Measurements from ENCODE around the gene CCNJL.

CCNJL gene

DNA sequence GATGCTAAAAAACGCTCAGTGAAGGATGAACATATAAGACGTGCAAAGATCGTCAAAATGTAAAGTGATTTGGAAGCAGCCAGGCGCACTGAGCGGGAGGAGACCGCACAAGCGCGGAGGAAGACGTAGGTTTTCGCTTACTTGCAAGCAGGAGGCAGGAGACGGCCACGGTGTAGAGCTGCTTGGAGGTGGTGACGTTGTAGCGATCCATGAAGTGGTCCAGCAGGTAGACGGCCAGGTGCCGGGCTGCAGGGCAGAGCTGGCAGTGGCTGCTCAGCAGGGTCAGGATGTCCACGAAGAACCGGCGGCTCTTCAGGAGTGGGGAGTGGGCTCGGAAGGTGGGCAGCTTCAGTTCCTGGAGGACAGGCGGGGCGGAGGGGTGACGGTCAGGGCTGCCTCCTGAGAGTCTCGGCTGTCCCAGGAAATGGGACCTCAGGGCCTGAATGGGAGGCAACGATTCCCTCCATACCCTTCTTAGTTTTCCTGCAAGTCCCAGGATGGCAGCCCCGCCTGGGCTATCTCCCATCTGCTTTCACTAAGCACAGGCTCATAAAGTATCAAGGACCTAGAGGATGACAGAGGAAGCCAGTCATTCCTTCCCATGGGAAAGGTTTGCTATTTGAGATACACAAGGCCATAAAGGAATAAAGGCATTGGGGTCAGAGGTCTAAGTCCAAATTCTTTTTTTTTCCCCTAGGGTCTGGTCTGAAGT is 31.8 kb downstream of the CCNJL start:
- no peaks in the 10 kb centered on the region for H3K9me3 Mint-ChIP-seq
- DNase-seq (ENCODE audit: low spot score in 2 of 2) (no peak), ATAC-seq (replicated peaks; ENCODE audit: extremely low read depth, poor library complexity, severe bottlenecking) (no peak)
- no peak overlapping the region for H3K27ac Mint-ChIP-seq (ENCODE audit: low read depth)
- no peaks in the 10 kb centered on the region for H3K36me3 Mint-ChIP-seq (ENCODE audit: insufficient read depth)
- no peak overlapping the region for H3K4me3 Mint-ChIP-seq
- H3K27me3 Mint-ChIP-seq: peaks cover 7% of the 10 kb centered on the region
- H3K4me1 Mint-ChIP-seq: no peaks in the 10 kb centered on the region

DNA sequence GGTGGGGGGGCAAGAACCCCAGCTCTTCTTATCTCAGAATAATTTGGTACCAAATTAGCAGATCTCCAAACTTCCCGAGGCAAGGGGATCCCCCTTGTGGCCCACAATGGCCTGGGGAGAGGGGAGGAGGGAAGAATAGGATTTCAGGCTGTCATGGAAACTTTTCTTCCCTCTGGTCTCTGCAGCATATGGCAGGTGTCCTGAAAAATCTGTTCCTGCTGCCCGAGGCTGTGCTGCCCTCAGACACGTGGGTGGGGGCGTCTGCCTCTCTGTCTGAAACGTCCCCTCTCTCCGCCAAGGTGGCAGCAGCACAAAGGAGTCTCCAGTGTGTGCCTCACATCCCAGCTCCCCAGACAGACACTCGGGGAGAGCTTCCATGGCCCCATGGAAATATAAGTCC is 34.0 kb downstream of the CCNJL start:
- H3K4me3 Mint-ChIP-seq: no peak overlapping the region
- no peaks in the 10 kb centered on the region for H3K9me3 Mint-ChIP-seq
- H3K27me3 Mint-ChIP-seq: no peaks in the 10 kb centered on the region

DNA sequence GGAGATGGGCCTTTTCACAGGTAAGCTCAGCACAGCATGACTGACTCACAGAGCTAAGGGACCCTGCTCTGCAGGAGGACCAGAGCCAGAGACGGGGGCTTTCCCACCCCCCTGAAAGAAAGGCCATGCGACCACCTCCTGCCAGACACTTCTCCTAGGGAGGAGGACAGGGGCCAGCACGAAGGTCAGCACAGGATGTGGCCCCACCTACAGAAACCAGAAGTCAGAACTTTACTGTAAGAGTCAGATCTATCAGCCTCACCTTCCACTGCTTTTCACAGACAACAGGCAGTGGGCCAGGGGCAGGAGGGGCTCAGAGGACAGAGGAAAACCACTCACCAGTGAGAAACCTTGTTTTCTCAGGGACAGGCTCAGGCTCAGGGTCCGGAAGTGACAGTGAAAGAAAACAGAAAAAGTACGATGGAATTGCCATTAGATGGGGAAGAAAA is 37.9 kb downstream of the CCNJL start:
- peaks cover 5% of the 10 kb centered on the region for H3K4me1 Mint-ChIP-seq
- no peaks in the 10 kb centered on the region for H3K9me3 Mint-ChIP-seq
- no peaks in the 10 kb centered on the region for H3K27me3 Mint-ChIP-seq
- H3K36me3 Mint-ChIP-seq (ENCODE audit: insufficient read depth): no peaks in the 10 kb centered on the region
- H3K4me3 Mint-ChIP-seq: no peak overlapping the region
- H3K27ac Mint-ChIP-seq (ENCODE audit: low read depth): no peak overlapping the region
- DNase-seq (ENCODE audit: low spot score in 2 of 2) (no peak), ATAC-seq (replicated peaks; ENCODE audit: extremely low read depth, poor library complexity, severe bottlenecking) (no peak)

More for the DNA sequence above, 34.0 kb downstream of the CCNJL start:
- H3K27ac Mint-ChIP-seq (ENCODE audit: low read depth): no peak overlapping the region
- H3K36me3 Mint-ChIP-seq (ENCODE audit: insufficient read depth): no peaks in the 10 kb centered on the region
- H3K4me1 Mint-ChIP-seq: peaks cover 5% of the 10 kb centered on the region
- DNase-seq (ENCODE audit: low spot score in 2 of 2) (no peak), ATAC-seq (replicated peaks; ENCODE audit: extremely low read depth, poor library complexity, severe bottlenecking) (no peak)

DNA sequence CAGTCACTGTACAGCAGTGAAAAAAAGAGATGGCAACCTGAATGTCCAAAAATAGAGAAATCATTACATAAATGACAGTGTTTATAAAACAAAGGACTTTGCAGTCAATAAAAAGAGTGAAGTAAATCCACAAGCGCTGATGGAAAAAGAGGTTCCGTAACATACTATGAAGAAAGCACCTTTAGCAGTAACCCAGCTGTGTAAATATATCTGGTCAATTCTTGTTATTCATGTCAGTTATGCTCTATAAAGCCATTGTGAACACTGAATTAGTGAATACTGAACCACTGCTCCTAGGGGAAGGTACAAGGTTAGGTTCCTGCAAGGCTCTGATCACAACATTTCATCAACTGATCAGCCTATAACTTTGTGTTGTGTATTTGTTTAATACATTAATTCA is 39.5 kb downstream of the CCNJL start:
- Mint-ChIP-seq H3K36me3 (ENCODE audit: insufficient read depth) (no peaks in the 10 kb centered on the region), H3K9me3 (no peaks in the 10 kb centered on the region), H3K4me3 (no peak overlapping the region), H3K27me3 (peaks cover 9% of the 10 kb centered on the region), H3K4me1 (peaks cover 5% of the 10 kb centered on the region), H3K27ac (ENCODE audit: low read depth) (no peak overlapping the region)
- no peak for DNase-seq (ENCODE audit: low spot score in 2 of 2)
- ATAC-seq (replicated peaks; ENCODE audit: extremely low read depth, poor library complexity, severe bottlenecking): no peak

GRCh38 chr5:160272264-160272663 is 40.1 kb downstream of the CCNJL start:
- Mint-ChIP-seq H3K9me3 (no peaks in the 10 kb centered on the region), H3K36me3 (ENCODE audit: insufficient read depth) (no peaks in the 10 kb centered on the region), H3K27me3 (peaks cover 11% of the 10 kb centered on the region), H3K27ac (ENCODE audit: low read depth) (no peak overlapping the region), H3K4me3 (no peak overlapping the region), H3K4me1 (peaks cover 5% of the 10 kb centered on the region)
- no peak for DNase-seq (ENCODE audit: low spot score in 2 of 2)
- ATAC-seq (replicated peaks; ENCODE audit: extremely low read depth, poor library complexity, severe bottlenecking): no peak

- ATAC-seq (replicated peaks; ENCODE audit: extremely low read depth, poor library complexity, severe bottlenecking) (no peak), DNase-seq (ENCODE audit: low spot score in 2 of 2) (no peak)
- Mint-ChIP-seq H3K36me3 (ENCODE audit: insufficient read depth) (no peaks in the 10 kb centered on the region), H3K27me3 (peaks cover 11% of the 10 kb centered on the region), H3K4me3 (no peak overlapping the region), H3K9me3 (no peaks in the 10 kb centered on the region), H3K4me1 (peaks cover 5% of the 10 kb centered on the region), H3K27ac (ENCODE audit: low read depth) (no peak overlapping the region)
Observed at GRCh38 chr5:160271836-160272235, 40.5 kb downstream of the CCNJL start.

DNA sequence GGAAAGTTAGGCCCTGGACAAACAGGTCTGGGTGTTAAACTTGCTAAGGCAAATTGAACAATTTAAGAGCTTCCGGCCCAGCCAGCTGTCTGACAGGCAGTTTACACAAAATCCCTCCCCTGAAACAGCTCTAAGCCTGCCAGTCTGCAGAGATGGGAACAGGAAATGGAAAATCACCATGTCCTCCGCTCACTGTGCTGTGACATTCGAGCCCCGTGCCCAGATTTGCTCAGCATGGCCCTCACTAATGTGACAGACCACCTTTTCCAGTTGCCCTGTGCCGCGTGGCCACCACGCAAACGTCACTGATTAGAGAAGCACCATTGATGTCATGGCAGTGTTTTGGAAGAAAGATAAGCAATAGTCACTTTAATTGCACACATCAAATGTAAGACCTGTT is 41.0 kb downstream of the CCNJL start:
- Mint-ChIP-seq H3K27ac (ENCODE audit: low read depth) (no peak overlapping the region), H3K9me3 (no peaks in the 10 kb centered on the region), H3K4me3 (no peak overlapping the region), H3K4me1 (peaks cover 5% of the 10 kb centered on the region), H3K27me3 (peaks cover 15% of the 10 kb centered on the region), H3K36me3 (ENCODE audit: insufficient read depth) (no peaks in the 10 kb centered on the region)
- ATAC-seq (replicated peaks; ENCODE audit: extremely low read depth, poor library complexity, severe bottlenecking) (no peak), DNase-seq (ENCODE audit: low spot score in 2 of 2) (no peak)

DNA sequence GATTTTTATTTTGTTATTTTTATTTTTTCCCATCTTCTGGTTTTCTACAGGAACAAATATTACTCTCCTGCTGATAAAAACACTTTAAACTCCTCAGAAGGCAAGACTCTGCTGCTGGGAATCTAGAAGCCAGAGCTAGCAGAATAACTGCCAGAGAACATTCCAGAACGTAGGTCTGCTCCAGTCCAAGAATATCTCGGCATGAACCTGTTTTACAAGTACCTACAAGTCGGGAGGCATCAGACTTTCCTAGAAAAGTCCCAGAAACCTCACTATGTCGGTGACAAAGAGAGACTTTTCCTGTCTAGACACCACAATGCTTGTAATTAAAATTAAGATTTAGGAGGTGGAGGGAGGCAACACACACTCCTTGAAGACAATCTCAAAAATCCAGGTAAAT is 41.7 kb downstream of the CCNJL start:
- H3K27ac Mint-ChIP-seq (ENCODE audit: low read depth): no peak overlapping the region
- no peaks in the 10 kb centered on the region for H3K36me3 Mint-ChIP-seq (ENCODE audit: insufficient read depth)
- H3K4me3 Mint-ChIP-seq: no peak overlapping the region
- no peak for ATAC-seq (replicated peaks; ENCODE audit: extremely low read depth, poor library complexity, severe bottlenecking)
- peaks cover 5% of the 10 kb centered on the region for H3K4me1 Mint-ChIP-seq
- no peak for DNase-seq (ENCODE audit: low spot score in 2 of 2)
- H3K9me3 Mint-ChIP-seq: no peaks in the 10 kb centered on the region
- H3K27me3 Mint-ChIP-seq: peaks cover 22% of the 10 kb centered on the region

DNA sequence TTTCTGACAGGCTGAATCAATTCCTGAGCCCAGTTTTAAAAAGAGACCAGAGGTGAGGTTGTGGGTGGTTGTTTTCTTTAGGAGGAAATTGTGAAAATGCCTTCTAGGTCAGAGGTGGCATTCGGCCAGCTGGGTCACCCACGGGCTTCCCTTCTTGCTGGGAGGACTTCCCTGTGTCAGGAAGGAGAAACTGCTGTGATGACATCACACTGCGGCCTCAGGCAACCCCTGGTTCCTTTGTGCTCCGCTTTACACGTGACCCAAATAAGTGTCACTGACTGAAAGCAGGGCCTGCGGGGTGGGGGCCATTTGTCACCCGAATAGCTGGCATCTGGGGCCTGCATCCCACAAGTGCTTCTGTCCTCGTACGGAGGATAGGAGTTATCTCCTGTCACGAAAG is 43.3 kb downstream of the CCNJL start:
- Mint-ChIP-seq H3K4me1 (no peaks in the 10 kb centered on the region), H3K27ac (ENCODE audit: low read depth) (no peak overlapping the region), H3K27me3 (peaks cover 25% of the 10 kb centered on the region), H3K4me3 (no peak overlapping the region), H3K36me3 (ENCODE audit: insufficient read depth) (no peaks in the 10 kb centered on the region), H3K9me3 (no peaks in the 10 kb centered on the region)
- DNase-seq (ENCODE audit: low spot score in 2 of 2) (no peak), ATAC-seq (replicated peaks; ENCODE audit: extremely low read depth, poor library complexity, severe bottlenecking) (no peak)

- Mint-ChIP-seq H3K9me3 (no peaks in the 10 kb centered on the region), H3K4me1 (no peaks in the 10 kb centered on the region), H3K4me3 (no peak overlapping the region), H3K27ac (ENCODE audit: low read depth) (no peak overlapping the region), H3K36me3 (ENCODE audit: insufficient read depth) (no peaks in the 10 kb centered on the region), H3K27me3 (peaks cover 34% of the 10 kb centered on the region)
- ATAC-seq (replicated peaks; ENCODE audit: extremely low read depth, poor library complexity, severe bottlenecking): no peak
- DNase-seq (ENCODE audit: low spot score in 2 of 2): no peak
Observed at GRCh38 chr5:160268121-160268520, 44.2 kb downstream of the CCNJL start.

- Mint-ChIP-seq H3K27me3 (peaks cover 47% of the 10 kb centered on the region), H3K9me3 (no peaks in the 10 kb centered on the region), H3K27ac (ENCODE audit: low read depth) (no peak overlapping the region), H3K36me3 (ENCODE audit: insufficient read depth) (no peaks in the 10 kb centered on the region), H3K4me3 (no peak overlapping the region), H3K4me1 (no peaks in the 10 kb centered on the region)
- no peak for DNase-seq (ENCODE audit: low spot score in 2 of 2)
- no peak for ATAC-seq (replicated peaks; ENCODE audit: extremely low read depth, poor library complexity, severe bottlenecking)
Observed at GRCh38 chr5:160266752-160267345, 45.5 kb downstream of the CCNJL start.

- DNase-seq (ENCODE audit: low spot score in 2 of 2) (no peak), ATAC-seq (replicated peaks; ENCODE audit: extremely low read depth, poor library complexity, severe bottlenecking) (no peak)
- no peaks in the 10 kb centered on the region for H3K36me3 Mint-ChIP-seq (ENCODE audit: insufficient read depth)
- H3K27me3 Mint-ChIP-seq: peaks cover 55% of the 10 kb centered on the region
- H3K9me3 Mint-ChIP-seq: no peaks in the 10 kb centered on the region
- no peaks in the 10 kb centered on the region for H3K4me1 Mint-ChIP-seq
- no peak overlapping the region for H3K4me3 Mint-ChIP-seq
- H3K27ac Mint-ChIP-seq (ENCODE audit: low read depth): no peak overlapping the region
Observed at GRCh38 chr5:160266044-160266443, 46.3 kb downstream of the CCNJL start.

GRCh38 chr5:160263326-160263855 is 49.0 kb downstream of the CCNJL start:
- DNase-seq (ENCODE audit: low spot score in 2 of 2): no peak
- Mint-ChIP-seq H3K27me3 (peaks cover 65% of the 10 kb centered on the region), H3K4me3 (no peak overlapping the region), H3K9me3 (no peaks in the 10 kb centered on the region), H3K27ac (ENCODE audit: low read depth) (no peak overlapping the region), H3K4me1 (no peaks in the 10 kb centered on the region), H3K36me3 (ENCODE audit: insufficient read depth) (peaks cover 2% of the 10 kb centered on the region)
- no peak for ATAC-seq (replicated peaks; ENCODE audit: extremely low read depth, poor library complexity, severe bottlenecking)
